ENCODE data around the gene HSPH1.

Gene HSPH1

GRCh38 chr13:31160857-31161556 is 697 bp downstream of the HSPH1 start:
- H3K9ac ChIP-seq (ENCODE audit: low read depth in 1 of 2, low read length in 2 of 2), result peak overlapping the region; percentile 85 to 87
- peak overlapping the region; percentile 85 to 93 for H3K27ac ChIP-seq (ENCODE audit: low read depth in 2 of 2, low read length in 2 of 2)
- H3K9me3 ChIP-seq (ENCODE audit: control insufficient read depth in 2 of 2, low read length in 2 of 2), result no peaks in the 10 kb centered on the region

GRCh38 chr13:31159306-31159705 is 2.4 kb downstream of the HSPH1 start:
- Histone ChIP-seq H3K4me1 (ENCODE audit: control insufficient read depth in 2 of 2, insufficient read depth in 2 of 2, low read length in 2 of 2) (peaks cover 12 to 13% of the 10 kb centered on the region in 2 donors), H3K4me3 (ENCODE audit: low read length in 2 of 2) (no peak overlapping the region), H3K9ac (ENCODE audit: low read depth in 1 of 2, low read length in 2 of 2) (no peak overlapping the region), H3K27ac (ENCODE audit: low read depth in 2 of 2, low read length in 2 of 2) (no peak overlapping the region), H3K36me3 (ENCODE audit: control insufficient read depth in 2 of 2, insufficient read depth in 2 of 2, low read length in 2 of 2) (peaks cover 5 to 12% of the 10 kb centered on the region in 2 donors), H3K9me3 (ENCODE audit: control insufficient read depth in 2 of 2, low read length in 2 of 2) (no peaks in the 10 kb centered on the region), H3K27me3 (ENCODE audit: control insufficient read depth in 2 of 2, insufficient read depth in 2 of 2, low read length in 2 of 2) (no peaks in the 10 kb centered on the region)

More at GRCh38 chr13:31160857-31161556, 697 bp downstream of the HSPH1 start:
- H3K36me3 ChIP-seq (ENCODE audit: control insufficient read depth in 2 of 2, insufficient read depth in 2 of 2, low read length in 2 of 2), result peaks cover 0 to 8% of the 10 kb centered on the region in 2 donors
- no peaks in the 10 kb centered on the region for H3K27me3 ChIP-seq (ENCODE audit: control insufficient read depth in 2 of 2, insufficient read depth in 2 of 2, low read length in 2 of 2)
- peaks cover 12 to 13% of the 10 kb centered on the region in 2 donors for H3K4me1 ChIP-seq (ENCODE audit: control insufficient read depth in 2 of 2, insufficient read depth in 2 of 2, low read length in 2 of 2)
- peak overlapping the region; percentile 84 to 98 for H3K4me3 ChIP-seq (ENCODE audit: low read length in 2 of 2)

GRCh38 chr13:31154939-31155338 is 6.8 kb downstream of the HSPH1 start:
- Histone ChIP-seq H3K4me1 (ENCODE audit: control insufficient read depth in 2 of 2, insufficient read depth in 2 of 2, low read length in 2 of 2) (peaks cover 3 to 4% of the 10 kb centered on the region in 2 donors), H3K27me3 (ENCODE audit: control insufficient read depth in 2 of 2, insufficient read depth in 2 of 2, low read length in 2 of 2) (no peaks in the 10 kb centered on the region), H3K36me3 (ENCODE audit: control insufficient read depth in 2 of 2, insufficient read depth in 2 of 2, low read length in 2 of 2) (peaks cover 41 to 46% of the 10 kb centered on the region in 2 donors), H3K9ac (ENCODE audit: low read depth in 1 of 2, low read length in 2 of 2) (no peak overlapping the region), H3K4me3 (ENCODE audit: low read length in 2 of 2) (no peak overlapping the region), H3K27ac (ENCODE audit: low read depth in 2 of 2, low read length in 2 of 2) (no peak overlapping the region), H3K9me3 (ENCODE audit: control insufficient read depth in 2 of 2, low read length in 2 of 2) (no peaks in the 10 kb centered on the region)

GRCh38 chr13:31151837-31152236 is 9.9 kb downstream of the HSPH1 start:
- Histone ChIP-seq H3K4me1 (ENCODE audit: control insufficient read depth in 2 of 2, insufficient read depth in 2 of 2, low read length in 2 of 2) (no peaks in the 10 kb centered on the region), H3K9ac (ENCODE audit: low read depth in 1 of 2, low read length in 2 of 2) (no peak overlapping the region), H3K4me3 (ENCODE audit: low read length in 2 of 2) (no peak overlapping the region), H3K27me3 (ENCODE audit: control insufficient read depth in 2 of 2, insufficient read depth in 2 of 2, low read length in 2 of 2) (no peaks in the 10 kb centered on the region), H3K36me3 (ENCODE audit: control insufficient read depth in 2 of 2, insufficient read depth in 2 of 2, low read length in 2 of 2) (peaks cover 64% of the 10 kb centered on the region in 2 donors), H3K9me3 (ENCODE audit: control insufficient read depth in 2 of 2, low read length in 2 of 2) (no peaks in the 10 kb centered on the region), H3K27ac (ENCODE audit: low read depth in 2 of 2, low read length in 2 of 2) (no peak overlapping the region)

- H3K27ac ChIP-seq (ENCODE audit: low read depth in 2 of 2, low read length in 2 of 2), result no peak overlapping the region
- H3K9ac ChIP-seq (ENCODE audit: low read depth in 1 of 2, low read length in 2 of 2), result no peak overlapping the region
- no peaks in the 10 kb centered on the region for H3K4me1 ChIP-seq (ENCODE audit: control insufficient read depth in 2 of 2, insufficient read depth in 2 of 2, low read length in 2 of 2)
- H3K27me3 ChIP-seq (ENCODE audit: control insufficient read depth in 2 of 2, insufficient read depth in 2 of 2, low read length in 2 of 2), result no peaks in the 10 kb centered on the region
- no peak overlapping the region for H3K4me3 ChIP-seq (ENCODE audit: low read length in 2 of 2)
- no peaks in the 10 kb centered on the region for H3K9me3 ChIP-seq (ENCODE audit: control insufficient read depth in 2 of 2, low read length in 2 of 2)
- peaks cover 72 to 73% of the 10 kb centered on the region in 2 donors for H3K36me3 ChIP-seq (ENCODE audit: control insufficient read depth in 2 of 2, insufficient read depth in 2 of 2, low read length in 2 of 2)
Observed at GRCh38 chr13:31150315-31150985, 11.3 kb downstream of the HSPH1 start.

GRCh38 chr13:31149604-31150003 is 12.1 kb downstream of the HSPH1 start:
- no peak overlapping the region for H3K9ac ChIP-seq (ENCODE audit: low read depth in 1 of 2, low read length in 2 of 2)
- H3K9me3 ChIP-seq (ENCODE audit: control insufficient read depth in 2 of 2, low read length in 2 of 2), result no peaks in the 10 kb centered on the region
- no peak overlapping the region for H3K4me3 ChIP-seq (ENCODE audit: low read length in 2 of 2)
- H3K36me3 ChIP-seq (ENCODE audit: control insufficient read depth in 2 of 2, insufficient read depth in 2 of 2, low read length in 2 of 2), result peaks cover 78 to 79% of the 10 kb centered on the region in 2 donors
- H3K4me1 ChIP-seq (ENCODE audit: control insufficient read depth in 2 of 2, insufficient read depth in 2 of 2, low read length in 2 of 2), result no peaks in the 10 kb centered on the region
- no peaks in the 10 kb centered on the region for H3K27me3 ChIP-seq (ENCODE audit: control insufficient read depth in 2 of 2, insufficient read depth in 2 of 2, low read length in 2 of 2)
- no peak overlapping the region for H3K27ac ChIP-seq (ENCODE audit: low read depth in 2 of 2, low read length in 2 of 2)

GRCh38 chr13:31145417-31145816 is 16.3 kb downstream of the HSPH1 start:
- Histone ChIP-seq H3K9me3 (ENCODE audit: control insufficient read depth in 2 of 2, low read length in 2 of 2) (no peaks in the 10 kb centered on the region), H3K9ac (ENCODE audit: low read depth in 1 of 2, low read length in 2 of 2) (no peak overlapping the region), H3K27ac (ENCODE audit: low read depth in 2 of 2, low read length in 2 of 2) (no peak overlapping the region), H3K4me3 (ENCODE audit: low read length in 2 of 2) (no peak overlapping the region), H3K36me3 (ENCODE audit: control insufficient read depth in 2 of 2, insufficient read depth in 2 of 2, low read length in 2 of 2) (peaks cover 73 to 75% of the 10 kb centered on the region in 2 donors), H3K4me1 (ENCODE audit: control insufficient read depth in 2 of 2, insufficient read depth in 2 of 2, low read length in 2 of 2) (no peaks in the 10 kb centered on the region), H3K27me3 (ENCODE audit: control insufficient read depth in 2 of 2, insufficient read depth in 2 of 2, low read length in 2 of 2) (no peaks in the 10 kb centered on the region)

- Histone ChIP-seq H3K9ac (ENCODE audit: low read depth in 1 of 2, low read length in 2 of 2) (no peak overlapping the region), H3K27ac (ENCODE audit: low read depth in 2 of 2, low read length in 2 of 2) (no peak overlapping the region), H3K36me3 (ENCODE audit: control insufficient read depth in 2 of 2, insufficient read depth in 2 of 2, low read length in 2 of 2) (peaks cover 55 to 65% of the 10 kb centered on the region in 2 donors), H3K9me3 (ENCODE audit: control insufficient read depth in 2 of 2, low read length in 2 of 2) (no peaks in the 10 kb centered on the region), H3K4me3 (ENCODE audit: low read length in 2 of 2) (no peak overlapping the region), H3K27me3 (ENCODE audit: control insufficient read depth in 2 of 2, insufficient read depth in 2 of 2, low read length in 2 of 2) (no peaks in the 10 kb centered on the region), H3K4me1 (ENCODE audit: control insufficient read depth in 2 of 2, insufficient read depth in 2 of 2, low read length in 2 of 2) (no peaks in the 10 kb centered on the region)
Observed at GRCh38 chr13:31138515-31138914, 23.2 kb downstream of the HSPH1 start.

- Histone ChIP-seq H3K36me3 (ENCODE audit: control insufficient read depth in 2 of 2, insufficient read depth in 2 of 2, low read length in 2 of 2) (peaks cover 38 to 52% of the 10 kb centered on the region in 2 donors), H3K27ac (ENCODE audit: low read depth in 2 of 2, low read length in 2 of 2) (no peak overlapping the region), H3K4me3 (ENCODE audit: low read length in 2 of 2) (no peak overlapping the region), H3K9ac (ENCODE audit: low read depth in 1 of 2, low read length in 2 of 2) (no peak overlapping the region), H3K9me3 (ENCODE audit: control insufficient read depth in 2 of 2, low read length in 2 of 2) (no peaks in the 10 kb centered on the region), H3K27me3 (ENCODE audit: control insufficient read depth in 2 of 2, insufficient read depth in 2 of 2, low read length in 2 of 2) (no peaks in the 10 kb centered on the region), H3K4me1 (ENCODE audit: control insufficient read depth in 2 of 2, insufficient read depth in 2 of 2, low read length in 2 of 2) (no peaks in the 10 kb centered on the region)
Observed at GRCh38 chr13:31136724-31137123, 25.0 kb downstream of the HSPH1 start.

- Histone ChIP-seq H3K4me3 (ENCODE audit: low read length in 2 of 2) (no peak overlapping the region), H3K9ac (ENCODE audit: low read depth in 1 of 2, low read length in 2 of 2) (no peak overlapping the region), H3K9me3 (ENCODE audit: control insufficient read depth in 2 of 2, low read length in 2 of 2) (no peaks in the 10 kb centered on the region), H3K27ac (ENCODE audit: low read depth in 2 of 2, low read length in 2 of 2) (no peak overlapping the region), H3K36me3 (ENCODE audit: control insufficient read depth in 2 of 2, insufficient read depth in 2 of 2, low read length in 2 of 2) (peaks cover 27 to 33% of the 10 kb centered on the region in 2 donors), H3K27me3 (ENCODE audit: control insufficient read depth in 2 of 2, insufficient read depth in 2 of 2, low read length in 2 of 2) (no peaks in the 10 kb centered on the region), H3K4me1 (ENCODE audit: control insufficient read depth in 2 of 2, insufficient read depth in 2 of 2, low read length in 2 of 2) (no peaks in the 10 kb centered on the region)
Observed at GRCh38 chr13:31134039-31134711, 27.5 kb downstream of the HSPH1 start.
